Activated CD8-positive, alpha-beta memory T cell treated with anti-CD3 and anti-CD28 coated beads for 4 hours (primary cell): ENCODE measurements around the gene AGPAT3.
"Not testable (repeated sequence)": the region's sequence is repeated elsewhere in the genome, so short reads cannot be mapped to it uniquely, and the experiment has no call there.

Experiments used
- DNase-seq, 2 donors: peaks; one replicate each; pipeline ENCODE4 v3.0.0-alpha.2; 2020; ENCODE audit warnings: low read depth in 2 of 2

AGPAT3 gene

DNA sequence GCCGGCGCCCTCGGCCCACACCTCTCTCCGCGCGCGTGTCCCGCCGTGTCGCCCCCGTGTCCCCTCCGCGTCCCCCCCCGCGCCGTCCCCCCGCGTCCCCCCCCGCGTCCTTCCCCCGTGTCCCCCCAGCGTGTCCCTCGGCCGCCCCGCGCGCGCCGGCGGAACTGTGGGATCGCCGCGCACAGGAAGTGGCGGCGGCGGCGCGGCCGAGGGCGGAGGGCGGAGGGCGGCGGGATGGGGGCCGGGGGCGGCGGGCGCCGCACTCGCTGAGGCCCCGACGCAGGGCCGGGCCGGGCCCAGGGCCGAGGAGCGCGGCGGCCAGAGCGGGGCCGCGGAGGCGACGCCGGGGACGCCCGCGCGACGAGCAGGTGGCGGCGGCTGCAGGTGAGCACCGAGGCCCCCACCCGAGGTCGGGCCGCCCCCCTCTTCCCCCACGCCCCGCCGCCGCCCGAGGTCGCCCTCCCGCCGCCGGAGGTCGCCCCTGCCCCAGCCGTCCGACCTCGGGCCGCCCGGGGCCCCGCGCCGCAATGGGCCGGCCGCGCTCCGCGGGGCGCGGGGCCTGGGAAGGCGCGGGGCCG is at the start of gene AGPAT3:
Gene AGPAT3 (plus strand): TSS at position 262 of the 578 bp plus-strand sequence. CDS start 94,459 bp downstream, outside the sequence.
- no peak for DNase-seq

DNA sequence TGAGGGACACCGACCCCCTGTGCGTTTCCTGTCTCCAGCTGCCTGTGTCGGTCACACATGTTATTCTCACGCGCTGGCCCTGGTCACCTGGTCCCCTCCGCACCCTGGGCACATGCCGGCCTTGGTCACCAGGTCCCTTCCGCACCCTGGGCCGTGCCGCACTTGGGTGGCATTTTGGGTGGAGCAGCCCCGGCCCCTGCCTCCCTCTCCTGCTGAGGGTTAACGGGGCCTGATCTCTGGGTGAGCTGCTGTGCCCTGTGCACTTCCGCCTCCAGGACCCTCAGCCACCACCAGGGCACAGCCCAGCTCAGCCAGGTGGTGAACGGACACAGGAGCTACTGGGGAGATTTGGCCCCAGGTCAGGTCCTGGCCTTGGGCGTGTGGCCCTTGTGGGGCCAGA is 49.0 kb upstream of the AGPAT3 start:
- DNase-seq: no peak

- DNase-seq: no peak
Observed at GRCh38 chr21:43816611-43817071, 48.4 kb upstream of the AGPAT3 start.

DNA sequence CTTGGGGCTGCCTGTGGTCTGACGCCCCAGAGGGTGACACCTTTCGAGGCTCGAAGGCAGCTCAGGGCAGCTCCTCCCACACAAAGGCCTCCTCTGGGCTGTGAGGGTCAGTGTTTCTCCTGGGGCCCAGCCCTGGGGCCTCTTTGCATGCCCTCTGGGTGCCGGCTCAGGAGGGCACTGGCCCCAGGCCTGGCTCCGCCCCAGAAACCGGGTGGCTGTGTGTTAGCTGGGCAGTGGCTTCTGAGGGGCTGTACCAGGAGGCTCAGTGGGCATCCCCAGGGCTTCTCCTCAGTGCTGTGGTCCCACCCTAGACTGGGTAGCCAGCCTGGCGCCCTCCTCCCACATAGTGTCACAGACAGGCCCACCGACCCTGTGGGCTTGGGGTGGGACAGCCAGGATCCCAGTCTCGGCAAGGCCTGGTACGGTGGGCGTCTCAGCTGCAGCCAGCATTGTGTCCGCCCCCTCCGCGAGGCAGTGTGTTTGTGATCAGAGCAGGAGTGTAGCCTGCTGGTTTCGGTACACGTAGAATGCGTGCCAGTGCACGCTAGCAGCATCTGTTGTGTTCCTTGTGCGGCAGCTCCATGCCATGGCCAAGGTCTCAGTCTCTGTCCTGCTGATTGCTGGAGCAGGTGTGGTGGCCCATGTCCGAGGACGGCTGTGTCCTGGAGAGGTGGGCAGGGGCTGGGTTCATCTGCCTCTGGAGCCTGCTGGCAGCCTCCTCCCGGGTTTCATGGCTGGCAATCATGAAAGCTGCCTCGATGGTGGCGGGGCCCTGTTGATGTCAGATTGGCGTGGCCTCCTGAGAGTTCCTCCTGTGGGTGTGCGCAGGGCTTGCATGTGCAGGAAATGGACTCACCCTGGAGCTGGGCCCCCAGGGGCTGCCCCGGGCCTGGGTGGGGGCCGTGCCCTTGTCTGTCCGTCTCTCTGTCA is 47.6 kb upstream of the AGPAT3 start:
- DNase-seq: no peak

DNA sequence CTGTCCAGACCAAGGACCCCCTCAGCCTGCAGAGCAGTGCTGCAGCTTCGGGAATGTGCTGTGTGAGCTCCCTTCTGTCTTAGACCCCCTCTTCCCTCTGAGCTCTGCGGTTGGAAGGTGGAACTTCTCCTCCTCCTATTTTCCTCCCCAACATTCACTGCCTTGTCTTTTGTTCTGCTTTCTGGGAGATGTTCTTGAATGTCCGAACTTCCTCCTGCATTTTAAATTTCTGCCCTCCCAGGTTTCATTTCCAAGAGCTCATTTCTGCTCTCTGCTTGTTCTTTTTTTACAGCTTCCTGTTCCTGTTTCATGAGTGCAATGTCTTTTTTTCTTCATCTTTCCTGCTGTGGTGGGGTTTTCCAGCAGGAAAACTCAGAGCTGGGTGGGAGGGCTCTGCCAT is 46.3 kb upstream of the AGPAT3 start:
- DNase-seq: no peak

DNA sequence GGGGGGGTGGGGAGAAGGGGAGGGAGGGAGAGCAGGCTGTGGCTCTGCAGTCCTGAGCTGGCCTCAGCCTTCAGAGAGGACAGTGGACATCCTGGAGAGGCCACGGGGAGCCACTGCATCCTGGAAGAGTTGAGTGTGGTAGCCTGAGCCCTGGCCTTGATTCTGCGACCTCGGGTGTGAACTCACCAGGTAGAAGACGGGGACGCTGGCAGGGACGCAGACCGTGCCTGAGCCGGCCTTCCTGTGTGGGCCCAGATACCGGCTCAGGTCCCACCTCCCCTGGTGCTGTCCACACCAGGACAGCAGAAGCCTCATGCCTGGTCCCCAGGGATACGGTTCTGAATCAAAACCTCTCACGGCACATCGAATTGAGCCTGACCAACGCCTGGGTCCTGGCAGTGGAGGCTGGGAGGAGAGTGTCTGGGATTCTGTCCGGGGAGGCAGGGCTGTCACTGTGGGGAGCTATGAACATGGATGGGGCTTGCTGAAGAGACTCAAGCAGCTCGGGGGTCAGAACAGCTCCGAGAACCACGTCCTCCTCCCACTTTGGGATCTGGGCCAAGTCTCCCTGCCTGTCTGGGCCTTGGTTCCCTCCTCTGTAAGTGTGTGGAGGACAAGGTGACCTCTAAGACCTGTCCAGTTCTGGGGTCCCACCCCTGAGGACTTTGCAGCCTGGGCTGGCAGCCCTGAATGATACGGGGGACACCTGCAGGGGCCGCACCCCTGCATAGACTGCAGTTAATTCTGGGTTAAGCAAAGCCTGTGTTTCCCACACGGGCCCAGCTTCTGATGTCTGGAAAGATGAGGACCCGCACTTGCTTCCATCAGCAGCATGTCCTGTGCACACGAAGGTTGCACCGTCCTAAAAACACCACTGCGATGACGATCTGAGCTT is 45.3 kb upstream of the AGPAT3 start:
- no peak for DNase-seq

GRCh38 chr21:43820466-43820865 is 44.6 kb upstream of the AGPAT3 start:
- DNase-seq: no peak

DNA sequence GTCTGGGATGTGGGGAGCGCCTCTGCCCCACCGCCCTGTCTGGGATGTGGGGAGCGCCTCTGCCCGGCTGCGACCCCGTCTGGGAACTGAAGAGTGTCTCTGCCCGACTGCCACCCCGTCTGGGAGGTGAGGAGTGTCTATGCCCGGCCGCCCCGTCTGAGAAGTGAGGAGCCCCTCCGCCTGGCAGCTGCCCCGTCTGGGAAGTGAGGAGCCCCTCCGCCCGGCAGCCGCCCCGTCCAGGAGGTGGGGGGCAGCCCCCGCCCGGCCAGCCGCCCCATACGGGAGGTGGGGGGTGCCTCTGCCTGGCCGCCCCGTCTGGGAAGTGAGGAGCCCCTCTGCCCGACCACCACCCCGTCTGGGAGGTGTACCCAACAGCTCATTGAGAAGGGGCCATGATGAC is 42.9 kb upstream of the AGPAT3 start:
- not testable (repeated sequence) for DNase-seq

GRCh38 chr21:43822741-43823140 is 42.3 kb upstream of the AGPAT3 start:
- not testable (repeated sequence) for DNase-seq

DNA sequence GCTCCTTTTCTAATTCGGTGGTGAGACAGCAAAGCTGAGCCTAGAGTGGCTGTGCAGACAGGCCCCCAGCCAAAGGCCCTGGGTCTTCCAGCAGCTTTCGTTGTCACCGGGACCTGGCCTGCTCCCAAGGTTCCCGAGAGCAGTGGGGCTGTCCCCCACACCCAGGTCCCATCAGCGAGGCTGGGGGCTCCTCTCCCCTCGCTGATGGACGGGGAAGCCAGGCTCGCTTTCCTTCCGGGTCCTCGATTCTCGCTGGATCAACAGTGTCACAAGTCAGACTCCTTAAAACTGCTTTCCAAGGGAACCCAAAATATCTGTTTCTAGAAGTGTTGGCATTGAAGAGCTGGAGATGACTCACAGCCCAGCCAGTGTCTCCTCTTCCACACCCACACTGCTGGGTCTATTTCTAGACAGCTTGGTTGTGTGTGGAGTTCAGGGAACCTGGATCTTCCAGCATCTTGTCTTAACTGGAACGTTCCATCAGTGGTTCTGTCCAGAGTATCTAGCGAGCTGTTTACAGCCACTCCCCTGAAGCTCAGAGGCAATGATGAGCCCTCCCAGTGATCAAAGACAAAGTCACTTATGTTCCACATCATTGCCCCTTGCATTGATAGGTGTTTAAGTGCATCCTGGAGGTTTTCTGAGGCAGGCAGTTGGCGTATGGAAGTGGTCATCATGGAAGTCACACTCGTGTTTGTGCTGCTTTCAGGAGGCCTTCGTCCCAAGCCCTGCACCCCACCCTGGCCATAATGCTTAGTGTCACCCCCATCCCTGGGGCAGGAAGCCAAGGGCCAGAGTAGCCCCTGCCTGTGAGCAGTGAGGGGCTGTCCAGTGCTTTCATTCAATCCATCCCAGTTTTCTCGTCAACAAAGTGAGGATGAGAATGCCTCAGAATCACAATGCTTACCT is 40.4 kb upstream of the AGPAT3 start:
- DNase-seq: no peak

DNA sequence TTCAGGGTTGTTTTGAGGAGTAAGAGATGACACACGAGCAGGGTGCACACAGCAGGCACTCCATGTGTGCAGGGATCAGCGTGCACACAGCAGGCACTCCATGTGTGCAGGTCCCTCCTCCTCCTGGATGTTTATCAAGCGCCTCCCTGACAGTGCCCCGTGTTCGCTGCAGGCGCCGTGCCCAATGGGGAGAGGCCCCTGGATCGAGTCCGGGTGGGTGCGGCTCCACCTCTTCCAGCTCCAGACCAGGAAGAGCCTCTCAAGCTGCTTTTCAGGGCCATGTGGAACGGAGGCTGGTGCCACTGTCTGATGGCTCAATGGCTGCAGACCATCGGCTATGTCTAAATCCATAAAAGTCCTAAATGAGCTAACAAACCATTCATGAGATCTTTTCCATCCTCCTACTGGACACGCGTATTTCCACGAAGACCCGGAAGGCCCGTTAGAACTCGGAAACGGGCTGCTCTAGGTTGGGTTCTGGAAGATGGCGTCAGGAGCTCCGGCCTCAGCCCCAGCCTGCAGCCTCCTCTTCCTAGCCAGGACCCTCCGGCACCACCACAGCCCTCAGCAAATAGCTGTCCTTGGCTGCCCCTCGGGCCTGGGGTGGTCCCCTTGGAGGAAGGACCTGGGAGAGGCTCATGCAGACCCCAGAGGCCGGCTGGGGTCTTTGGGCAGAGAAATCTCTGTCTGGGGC is 39.6 kb upstream of the AGPAT3 start:
- DNase-seq: no peak

GRCh38 chr21:43825936-43826622 is 38.9 kb upstream of the AGPAT3 start:
- no peak for DNase-seq

DNA sequence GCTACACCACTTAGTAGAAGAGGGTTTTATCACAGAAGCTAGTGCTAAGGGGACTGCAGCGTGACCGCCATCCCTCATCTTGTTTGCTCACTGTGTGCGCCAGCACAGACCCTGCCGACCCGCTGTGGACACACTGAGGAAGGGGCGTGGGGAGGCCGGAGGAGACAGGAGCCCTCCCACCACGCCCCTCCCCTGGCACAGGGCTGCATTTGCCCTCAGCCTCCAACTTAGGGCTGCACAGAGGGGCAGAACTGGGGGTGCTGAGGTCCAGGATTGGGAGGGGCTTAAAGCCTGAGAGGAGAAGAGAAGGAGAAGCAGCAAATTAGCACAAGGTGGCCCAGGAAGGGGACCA is 38.4 kb upstream of the AGPAT3 start:
- DNase-seq: no peak

GRCh38 chr21:43827015-43827611 is 37.9 kb upstream of the AGPAT3 start:
- DNase-seq: no peak

- no peak for DNase-seq
Observed at GRCh38 chr21:43829161-43829560, 35.9 kb upstream of the AGPAT3 start.

DNA sequence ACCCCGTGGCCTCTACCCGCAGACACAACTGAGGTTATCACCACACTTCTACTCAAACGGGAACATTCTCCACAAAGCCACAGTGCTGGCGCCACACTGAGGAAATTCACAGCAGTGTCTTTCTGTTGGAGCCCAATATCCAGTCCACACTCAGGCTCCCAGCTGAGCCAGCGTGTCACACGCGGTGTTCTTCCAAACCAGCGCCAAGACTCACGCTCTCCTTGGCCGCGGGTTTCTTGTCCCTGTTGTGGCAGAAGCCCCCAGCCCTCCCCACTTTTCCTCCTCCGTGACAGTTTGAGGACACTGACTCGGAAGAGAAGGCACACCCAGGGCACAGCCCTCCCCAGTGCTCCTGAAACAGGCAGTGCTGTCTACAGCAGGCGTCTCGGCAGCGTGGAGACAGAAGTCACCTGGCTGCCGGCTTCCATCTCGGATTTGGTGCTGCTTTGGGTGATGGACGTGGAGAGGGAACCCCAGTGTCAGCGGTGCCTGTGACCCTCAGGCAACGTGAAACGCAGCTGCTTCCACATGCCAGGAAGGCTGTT is 35.4 kb upstream of the AGPAT3 start:
- no peak for DNase-seq

DNA sequence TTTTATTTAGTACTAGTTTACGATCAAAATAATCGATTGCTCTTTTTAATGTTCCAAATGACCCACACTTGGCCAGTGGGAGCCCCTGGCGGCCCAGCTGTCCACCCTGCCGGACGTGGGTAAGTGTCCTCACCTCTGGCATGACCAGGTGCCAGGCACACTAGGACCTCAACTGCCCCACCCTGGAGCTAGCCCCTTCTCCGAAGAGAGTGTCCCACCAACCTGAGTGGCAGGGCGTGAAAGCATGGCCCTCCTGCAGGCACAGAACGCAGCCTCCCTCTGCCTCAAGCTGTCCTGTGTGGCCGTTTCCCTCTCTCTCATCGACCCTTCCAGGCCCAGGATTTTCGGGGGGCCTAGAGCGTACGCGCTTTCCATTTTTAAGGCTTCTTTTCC is 32.9 kb upstream of the AGPAT3 start:
- no peak for DNase-seq

DNA sequence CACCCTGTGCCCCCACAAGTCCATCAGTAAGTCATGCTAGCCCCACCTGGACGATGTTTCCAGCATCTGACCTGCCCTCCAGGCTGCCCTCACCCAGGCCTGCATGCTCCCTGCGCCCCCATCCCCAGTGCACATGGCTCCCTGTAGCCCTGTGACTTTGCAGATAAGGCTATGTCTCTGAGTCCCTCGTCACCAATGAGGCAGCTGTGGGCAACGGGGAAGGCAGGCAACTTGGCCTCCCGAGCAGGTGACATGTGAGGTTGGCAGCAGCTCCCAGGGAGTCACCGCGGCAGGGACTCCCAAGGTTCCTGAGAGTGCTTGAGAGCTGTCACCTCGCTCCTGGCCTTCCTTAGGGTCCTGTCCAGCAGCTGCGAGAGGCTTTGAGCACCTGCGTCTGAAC is 32.4 kb upstream of the AGPAT3 start:
- DNase-seq: no peak
